ENCODE results near the gene OR2T3.
"Not testable (repeated sequence)": the region's sequence is repeated elsewhere in the genome, so short reads cannot be mapped to it uniquely, and the experiment has no call there.

The OR2T3 gene

GRCh38 chr1:248475660-248476059 is 2.5 kb downstream of the OR2T3 start:
- not testable (repeated sequence) for DNase-seq

- not testable (repeated sequence) for DNase-seq
These were observed 8.8 kb downstream of the OR2T3 start for GRCh38 chr1:248481686-248482579.

- DNase-seq = not testable (repeated sequence)
These were observed 15.1 kb downstream of the OR2T3 start, which contains the start of gene OR2T5 for GRCh38 chr1:248488289-248488688. Gene OR2T5, plus strand, starts transcription at chr1:248488589. Its CDS starts 0 bp downstream, at chr1:248488589.

- not testable (repeated sequence) for DNase-seq
These were observed 23.5 kb downstream of the OR2T3 start for GRCh38 chr1:248496661-248497060.

- not testable (repeated sequence) for DNase-seq
These were observed 27.3 kb downstream of the OR2T3 start for GRCh38 chr1:248500305-248501035.

- not testable (repeated sequence) for DNase-seq
These were observed 34.6 kb downstream of the OR2T3 start, which contains the start of gene OR2G6 for GRCh38 chr1:248507773-248508172. Gene OR2G6, plus strand, starts transcription at chr1:248508073. Its CDS starts 13,574 bp downstream, at chr1:248521647.

GRCh38 chr1:248510217-248510616 is 37.1 kb downstream of the OR2T3 start:
- DNase-seq = not testable (repeated sequence)

GRCh38 chr1:248521856-248522255 is 48.7 kb downstream of the OR2T3 start:
- no peak for DNase-seq

Measured in NK-92 treated with Interleukin-12 subunit alpha and Interleukin-12 subunit beta, amount 100 ng/mL, for 24 hours (cell line).